Activated CD4-positive, alpha-beta T cell treated with anti-CD3 and anti-CD28 coated beads, Interleukin-2, amount 50 U/mL, for 48 hours (primary cell): Measurements from ENCODE around the gene IGFBP6.

Source experiments
- DNase-seq, 2 experiments: peaks; one replicate each; pipeline ENCODE4 v3.0.0-alpha.2; 2020

The IGFBP6 gene

DNA sequence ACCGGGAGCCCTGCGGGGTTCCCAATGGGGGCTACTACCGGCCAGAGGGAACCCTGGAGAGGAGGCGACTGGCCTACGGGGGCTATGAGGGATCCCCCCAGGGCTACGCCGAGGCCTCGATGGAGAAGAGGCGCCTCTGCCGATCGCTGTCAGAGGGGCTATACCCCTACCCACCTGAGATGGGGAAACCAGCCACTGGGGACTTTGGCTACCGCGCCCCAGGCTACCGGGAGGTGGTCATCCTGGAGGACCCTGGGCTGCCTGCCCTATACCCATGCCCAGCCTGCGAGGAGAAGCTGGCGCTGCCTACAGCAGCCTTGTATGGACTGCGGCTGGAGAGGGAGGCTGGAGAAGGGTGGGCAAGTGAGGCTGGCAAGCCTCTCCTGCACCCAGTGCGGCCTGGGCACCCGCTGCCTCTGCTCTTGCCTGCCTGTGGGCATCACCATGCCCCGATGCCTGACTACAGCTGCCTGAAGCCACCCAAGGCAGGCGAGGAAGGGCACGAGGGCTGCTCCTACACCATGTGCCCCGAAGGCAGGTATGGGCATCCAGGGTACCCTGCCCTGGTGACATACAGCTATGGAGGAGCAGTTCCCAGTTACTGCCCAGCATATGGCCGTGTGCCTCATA is 37.9 kb upstream of the IGFBP6 start:
- no peak for DNase-seq

DNA sequence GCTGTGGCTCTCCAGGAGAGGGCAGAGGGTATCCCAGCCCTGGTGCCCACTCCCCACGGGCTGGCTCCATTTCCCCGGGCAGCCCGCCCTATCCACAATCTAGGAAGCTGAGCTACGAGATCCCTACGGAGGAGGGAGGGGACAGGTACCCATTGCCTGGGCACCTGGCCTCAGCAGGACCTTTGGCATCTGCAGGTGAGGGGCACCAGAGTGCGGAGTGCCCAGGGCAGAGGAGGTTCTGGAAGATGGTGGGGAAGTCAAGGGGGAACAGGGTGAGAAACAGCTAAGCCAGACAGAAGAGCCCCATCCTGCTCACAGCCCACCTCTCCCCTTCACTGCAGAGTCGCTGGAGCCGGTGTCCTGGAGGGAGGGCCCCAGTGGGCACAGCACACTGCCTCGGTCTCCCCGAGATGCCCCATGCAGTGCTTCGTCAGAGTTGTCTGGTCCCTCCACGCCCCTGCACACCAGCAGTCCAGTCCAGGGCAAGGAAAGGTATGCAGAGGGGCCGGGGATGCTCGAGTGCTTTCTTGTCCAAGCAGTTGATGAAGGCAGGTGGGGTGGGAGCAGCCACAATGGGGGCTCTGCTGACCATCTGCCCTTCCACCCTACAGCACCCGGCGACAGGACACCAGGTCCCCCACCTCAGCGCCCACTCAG is 37.3 kb upstream of the IGFBP6 start:
- DNase-seq: no peak

DNA sequence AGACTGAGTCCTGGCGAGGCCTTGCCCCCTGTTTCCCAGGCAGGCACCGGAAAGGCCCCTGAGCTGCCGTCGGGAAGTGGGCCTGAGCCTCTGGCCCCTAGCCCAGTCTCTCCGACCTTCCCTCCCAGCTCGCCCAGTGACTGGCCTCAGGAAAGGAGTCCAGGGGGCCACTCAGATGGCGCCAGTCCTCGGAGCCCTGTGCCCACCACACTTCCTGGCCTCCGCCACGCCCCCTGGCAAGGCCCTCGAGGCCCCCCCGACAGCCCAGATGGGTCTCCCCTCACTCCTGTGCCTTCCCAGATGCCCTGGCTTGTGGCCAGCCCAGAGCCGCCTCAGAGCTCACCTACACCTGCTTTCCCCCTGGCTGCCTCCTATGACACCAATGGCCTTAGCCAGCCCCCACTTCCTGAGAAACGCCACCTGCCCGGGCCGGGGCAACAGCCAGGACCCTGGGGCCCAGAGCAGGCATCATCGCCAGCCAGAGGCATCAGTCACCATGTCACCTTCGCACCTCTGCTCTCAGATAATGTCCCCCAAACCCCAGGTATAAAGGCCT is 36.7 kb upstream of the IGFBP6 start:
- DNase-seq: no peak

DNA sequence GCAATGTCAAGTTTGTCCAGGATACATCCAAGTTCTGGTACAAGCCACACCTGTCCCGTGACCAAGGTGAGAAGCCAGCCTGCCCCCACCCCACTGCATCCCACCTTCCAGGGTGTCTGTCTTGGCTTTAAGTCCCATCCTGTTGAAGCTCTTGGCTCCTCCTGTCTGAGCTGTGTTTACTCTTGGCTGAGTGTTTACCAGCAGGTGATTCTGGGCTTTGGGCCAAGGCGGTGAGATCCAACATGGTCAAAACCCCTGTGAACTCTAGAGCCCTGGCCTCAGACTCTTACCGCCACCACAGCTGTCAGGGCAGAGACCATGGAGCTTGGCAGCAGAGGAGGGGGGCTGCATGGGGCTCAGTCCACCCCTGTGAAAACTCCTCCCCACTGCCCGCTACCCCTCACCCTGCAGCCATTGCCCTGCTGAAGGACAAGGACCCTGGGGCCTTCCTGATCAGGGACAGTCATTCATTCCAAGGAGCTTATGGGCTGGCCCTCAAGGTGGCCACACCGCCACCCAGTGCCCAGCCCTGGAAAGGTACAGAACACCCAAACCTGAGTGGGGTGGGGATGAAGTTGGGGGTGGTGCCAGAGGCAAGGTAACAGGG is 36.0 kb upstream of the IGFBP6 start:
- no peak for DNase-seq

DNA sequence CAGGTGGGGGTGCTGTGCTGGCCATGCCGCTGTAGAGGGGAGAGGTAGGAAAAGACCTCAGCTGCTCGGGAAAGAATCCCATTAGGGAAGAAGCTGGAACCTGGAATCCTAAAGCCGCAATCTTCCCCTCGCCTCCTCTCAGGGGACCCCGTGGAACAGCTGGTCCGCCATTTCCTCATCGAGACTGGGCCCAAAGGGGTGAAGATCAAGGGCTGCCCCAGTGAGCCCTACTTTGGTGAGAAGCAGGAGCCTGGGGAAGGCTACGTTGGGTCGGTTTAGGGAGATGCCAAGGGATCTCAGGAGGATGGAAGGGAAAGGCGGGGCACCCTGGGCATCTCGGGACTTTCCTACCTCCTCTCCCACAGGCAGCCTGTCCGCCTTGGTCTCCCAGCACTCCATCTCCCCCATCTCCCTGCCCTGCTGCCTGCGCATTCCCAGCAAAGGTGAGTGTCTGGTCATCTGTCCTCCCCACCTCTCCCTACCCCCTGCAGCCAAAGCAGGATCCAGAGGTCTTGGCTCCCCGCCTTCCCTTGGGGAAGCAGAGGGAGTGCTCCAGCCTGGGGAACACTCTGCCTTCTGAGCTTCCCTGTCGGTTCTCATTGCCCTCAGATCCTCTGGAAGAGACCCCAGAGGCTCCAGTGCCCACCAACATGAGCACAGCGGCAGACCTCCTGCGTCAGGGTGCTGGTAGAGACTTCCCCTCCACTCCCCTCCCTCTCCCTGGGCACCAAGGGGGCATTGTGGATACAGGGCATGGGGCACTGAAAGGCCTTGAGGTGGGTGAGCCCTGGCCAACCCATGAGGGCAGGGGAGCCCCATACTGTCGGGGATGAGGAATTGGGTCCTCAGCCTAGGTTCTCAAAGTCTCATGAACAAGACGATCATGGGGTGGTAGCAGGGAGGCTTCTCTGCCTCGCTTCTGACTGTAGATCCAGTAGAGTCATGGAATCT is 35.2 kb upstream of the IGFBP6 start:
- DNase-seq: no peak

DNA sequence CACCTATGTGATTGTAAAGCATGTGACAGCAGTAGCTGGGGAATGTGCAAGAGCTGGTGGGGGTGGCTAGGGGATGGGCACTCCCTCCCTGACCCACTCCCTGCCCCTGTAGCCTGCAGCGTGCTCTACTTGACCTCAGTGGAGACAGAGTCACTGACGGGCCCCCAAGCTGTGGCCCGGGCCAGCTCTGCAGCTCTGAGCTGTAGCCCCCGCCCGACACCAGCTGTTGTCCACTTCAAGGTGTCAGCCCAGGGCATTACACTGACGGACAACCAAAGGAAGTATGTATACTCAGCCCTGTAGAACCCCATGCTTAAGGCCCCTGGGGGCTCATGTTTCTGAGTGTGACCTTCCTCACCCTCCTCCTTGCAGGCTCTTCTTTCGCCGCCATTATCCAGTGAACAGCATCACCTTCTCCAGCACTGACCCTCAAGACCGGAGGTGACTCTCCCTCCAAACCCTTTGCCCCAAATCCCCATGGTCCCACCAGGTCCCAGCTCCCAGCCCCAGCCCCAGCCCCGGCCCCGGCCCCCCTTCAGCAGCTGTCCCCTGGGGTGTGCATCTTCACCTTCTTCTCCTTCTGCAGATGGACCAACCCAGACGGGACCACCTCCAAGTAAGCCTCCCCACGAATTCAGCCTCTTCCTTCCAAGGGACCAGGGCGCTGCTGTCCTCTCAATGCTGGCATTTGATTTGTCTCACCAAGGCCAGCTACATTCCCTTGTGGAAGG is 34.3 kb upstream of the IGFBP6 start:
- no peak for DNase-seq

DNA sequence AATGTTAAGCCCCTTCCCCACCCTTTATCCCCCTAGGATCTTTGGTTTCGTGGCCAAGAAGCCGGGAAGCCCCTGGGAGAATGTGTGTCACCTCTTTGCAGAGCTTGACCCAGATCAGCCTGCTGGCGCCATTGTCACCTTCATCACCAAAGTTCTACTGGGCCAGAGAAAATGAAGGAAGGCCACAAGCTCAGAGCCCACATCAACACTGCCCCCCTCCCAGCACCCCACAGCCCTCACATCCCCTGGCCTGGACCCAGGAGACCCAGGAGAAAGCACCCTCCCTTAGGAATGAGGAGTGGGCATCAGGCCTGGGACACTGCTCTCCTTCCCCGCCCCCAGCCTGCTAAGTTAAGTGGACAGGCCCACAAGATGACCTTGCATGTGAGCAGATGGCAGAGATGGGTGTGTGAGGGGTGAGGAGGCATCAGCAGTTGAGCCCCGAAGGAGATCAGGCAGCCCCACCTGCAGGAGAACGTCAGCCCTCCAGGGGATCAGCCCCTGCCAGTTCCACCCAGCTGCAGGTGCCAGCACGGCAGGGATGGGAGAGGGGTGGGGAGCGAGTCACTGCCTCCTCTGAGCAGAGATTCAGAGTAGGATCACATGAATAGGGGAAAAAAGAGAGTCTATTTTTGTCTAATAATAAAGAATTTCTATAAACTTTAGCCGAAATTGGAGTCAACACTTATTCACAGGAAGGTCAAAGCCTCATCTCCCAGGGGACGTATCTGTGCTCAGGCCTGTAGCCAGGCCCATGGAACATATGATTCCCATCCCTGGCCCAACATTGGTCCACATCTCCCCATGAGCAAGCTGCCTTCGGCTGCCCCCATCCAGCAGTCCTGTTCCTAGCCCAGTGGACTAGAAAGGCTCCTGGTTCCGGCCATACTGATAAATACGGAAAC is 33.5 kb upstream of the IGFBP6 start:
- no peak for DNase-seq

DNA sequence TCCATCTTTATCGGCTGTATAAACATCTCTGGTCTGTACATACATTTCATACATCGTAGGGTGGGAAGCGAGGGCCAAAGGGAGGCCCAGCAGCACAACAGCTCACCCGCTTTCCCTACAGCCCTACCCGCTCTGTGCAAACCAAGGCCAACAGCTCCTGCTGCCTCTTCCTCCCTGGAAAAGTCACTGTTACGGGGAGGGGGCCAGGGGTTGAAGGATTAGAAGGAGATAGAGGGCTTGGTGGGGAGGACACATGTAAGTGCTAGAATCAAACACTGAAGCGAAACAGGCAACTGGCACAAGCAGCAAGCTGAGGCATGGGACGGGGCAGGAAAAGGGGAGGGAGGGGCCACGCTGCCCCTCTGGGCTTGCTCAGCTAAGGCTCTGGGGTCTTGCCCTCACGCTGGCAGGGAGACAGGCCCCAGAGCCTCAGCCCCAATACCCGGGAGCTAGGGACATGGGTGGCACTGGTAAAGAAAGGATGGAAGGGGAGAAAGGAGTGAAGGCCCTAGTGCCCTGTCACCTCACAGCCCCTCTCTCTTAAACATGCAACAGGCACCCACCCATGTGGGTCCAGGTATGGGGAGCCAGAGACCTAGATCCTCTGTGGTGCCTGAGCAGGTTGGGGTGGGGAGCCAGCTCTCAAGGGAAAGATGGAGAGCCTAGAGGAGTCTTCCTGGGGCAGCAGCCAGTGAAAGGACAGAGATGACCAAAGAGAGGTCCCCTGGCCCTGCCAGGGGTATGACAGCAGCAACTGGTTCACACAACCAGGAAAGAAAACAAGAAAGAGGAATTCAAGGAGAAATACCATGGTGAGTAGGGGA is 32.6 kb upstream of the IGFBP6 start:
- DNase-seq: no peak

DNA sequence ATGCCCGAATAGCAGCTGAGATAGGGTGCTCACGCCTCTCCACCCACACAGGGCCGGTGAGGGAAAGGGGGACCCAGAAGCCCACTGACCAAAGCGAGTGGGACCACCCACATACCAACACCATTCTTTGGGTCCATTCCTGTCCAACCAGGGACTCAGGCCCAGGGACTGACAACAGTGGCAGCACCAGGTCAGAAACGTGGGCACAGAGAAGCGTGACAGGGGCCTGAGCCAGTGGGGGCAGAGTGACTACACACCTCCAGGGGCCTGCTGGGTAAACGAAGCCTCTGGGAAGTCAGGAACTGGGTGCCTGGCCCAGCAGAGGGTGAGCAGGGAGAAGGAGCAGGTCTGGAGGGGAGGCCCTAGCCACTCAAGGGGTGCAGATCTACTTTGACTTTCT is 32.0 kb upstream of the IGFBP6 start:
- no peak for DNase-seq

DNA sequence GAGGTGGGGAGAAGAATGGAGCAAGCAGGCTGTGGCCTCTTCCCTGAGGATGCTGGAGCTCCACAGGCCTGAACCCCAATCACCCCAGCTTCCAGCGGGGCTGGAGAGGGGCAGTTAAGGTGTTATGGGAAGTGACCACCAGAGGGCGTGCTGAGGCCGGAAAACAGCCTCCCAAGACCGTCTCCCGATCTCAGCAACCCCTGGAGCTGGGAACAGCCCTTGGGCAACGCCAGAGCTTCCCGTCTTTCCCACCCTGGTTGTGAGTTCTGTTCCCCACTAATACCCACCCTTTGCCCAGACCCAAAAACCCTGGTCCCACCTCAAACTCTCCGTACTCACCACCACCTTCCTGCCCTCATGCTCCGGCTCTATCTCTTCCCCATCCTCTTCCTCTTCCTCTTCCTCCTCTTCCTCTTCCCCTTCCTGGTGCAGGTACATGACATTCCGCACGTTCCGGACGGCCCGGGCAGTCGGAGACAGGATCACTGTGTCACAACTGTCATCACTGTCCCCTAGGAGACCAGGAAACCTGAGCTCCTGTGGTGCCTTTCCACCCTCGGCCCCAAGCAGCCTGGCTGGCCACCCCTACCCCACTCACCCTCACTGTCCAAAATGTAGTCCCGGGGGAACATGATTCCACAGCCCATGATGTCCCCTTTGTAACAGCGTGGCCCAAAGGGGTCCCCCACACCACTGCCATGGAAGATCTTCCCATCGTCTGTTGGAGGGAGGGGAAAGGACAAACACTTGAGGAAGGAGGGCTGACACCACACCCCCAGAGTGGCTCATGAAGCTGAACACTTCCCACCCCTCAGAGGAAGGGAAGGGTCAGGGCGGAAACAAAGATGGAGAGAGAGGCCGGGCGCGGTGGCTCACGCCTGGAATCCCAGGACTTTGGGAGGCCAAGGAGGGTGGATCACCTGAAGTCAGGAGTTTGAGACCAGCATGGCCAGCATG is 31.2 kb upstream of the IGFBP6 start:
- DNase-seq: peak; percentile 77 to 81

DNA sequence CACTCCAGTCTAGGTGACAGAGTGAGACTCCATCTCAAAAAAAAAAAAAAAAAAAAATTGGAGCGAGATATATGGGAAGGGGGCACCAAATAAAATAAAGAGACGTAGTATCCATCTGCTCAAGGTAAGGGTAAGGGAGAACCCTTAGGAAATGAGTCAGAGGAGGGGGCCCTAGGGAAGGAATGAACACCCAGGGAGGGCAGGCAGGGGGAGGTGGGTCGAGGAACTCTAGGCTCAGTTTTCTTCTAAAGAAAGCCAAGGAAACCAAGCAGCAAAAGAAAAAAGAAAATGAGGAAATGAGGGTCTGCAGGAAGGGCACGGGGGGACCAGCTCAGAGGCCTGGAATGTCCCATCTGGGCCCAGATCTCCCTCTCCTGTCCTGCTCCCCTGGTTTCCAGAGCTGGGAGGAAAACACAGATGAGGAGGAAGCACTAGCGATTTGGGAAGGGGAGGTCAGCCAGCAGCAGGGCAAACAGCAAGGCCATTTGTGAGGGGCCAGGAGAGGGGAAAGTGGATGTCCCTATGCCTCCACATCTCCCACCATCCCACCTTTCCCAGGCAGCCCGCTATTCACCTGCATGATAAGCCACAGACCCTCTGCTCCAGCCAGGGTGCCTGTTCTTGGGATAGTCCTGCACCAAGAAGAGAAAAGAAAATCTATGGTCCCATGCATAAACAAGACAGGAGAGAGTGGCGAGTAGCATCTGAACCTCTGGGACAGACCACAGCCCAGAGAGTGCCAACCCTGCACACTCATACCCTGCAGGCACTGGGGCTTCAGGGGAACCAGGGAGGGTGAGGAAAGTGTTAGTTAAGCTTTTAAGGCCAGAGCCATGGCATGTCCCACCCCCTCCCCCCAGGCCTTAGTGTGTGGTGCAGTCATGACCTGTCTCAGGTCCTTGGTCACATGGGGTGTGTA is 30.1 kb upstream of the IGFBP6 start:
- no peak for DNase-seq

DNA sequence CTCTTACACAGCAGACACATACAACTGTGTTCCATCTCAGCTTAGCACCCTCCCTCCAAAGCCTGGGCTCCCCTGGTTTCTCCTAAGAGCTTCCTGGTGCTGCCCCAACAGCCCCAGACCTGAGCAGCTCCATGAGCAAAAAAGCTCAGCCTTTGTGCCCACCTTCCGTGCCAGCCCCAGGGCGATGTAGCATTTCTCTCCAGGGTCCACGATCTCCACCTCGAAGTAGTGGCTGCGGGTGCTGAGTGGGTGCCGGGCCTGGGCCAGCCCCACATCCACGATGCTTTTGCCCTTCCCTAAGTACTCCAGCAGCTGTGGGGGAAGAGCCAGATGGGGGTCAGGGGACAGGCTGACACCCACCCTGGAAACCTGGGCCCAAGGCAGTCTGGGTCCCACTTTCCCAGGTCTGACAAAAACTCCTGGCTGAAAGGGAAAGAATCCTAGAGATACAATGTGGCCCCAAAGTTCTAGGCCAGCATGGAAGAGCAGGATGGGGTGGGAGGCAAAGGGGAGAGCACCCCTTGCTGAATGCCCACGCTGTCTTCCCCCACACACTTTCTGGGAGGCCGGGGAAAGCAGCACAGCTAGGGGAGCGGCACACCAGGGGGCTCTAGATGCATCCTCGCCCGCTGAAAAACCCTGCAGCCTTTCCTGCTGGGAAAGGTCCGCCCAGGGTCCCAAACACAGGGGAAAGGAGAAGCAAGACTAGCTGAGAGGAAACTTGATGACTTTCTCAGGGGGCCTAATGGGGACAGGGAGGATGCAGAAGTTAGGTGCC is 29.3 kb upstream of the IGFBP6 start:
- DNase-seq: no peak

DNA sequence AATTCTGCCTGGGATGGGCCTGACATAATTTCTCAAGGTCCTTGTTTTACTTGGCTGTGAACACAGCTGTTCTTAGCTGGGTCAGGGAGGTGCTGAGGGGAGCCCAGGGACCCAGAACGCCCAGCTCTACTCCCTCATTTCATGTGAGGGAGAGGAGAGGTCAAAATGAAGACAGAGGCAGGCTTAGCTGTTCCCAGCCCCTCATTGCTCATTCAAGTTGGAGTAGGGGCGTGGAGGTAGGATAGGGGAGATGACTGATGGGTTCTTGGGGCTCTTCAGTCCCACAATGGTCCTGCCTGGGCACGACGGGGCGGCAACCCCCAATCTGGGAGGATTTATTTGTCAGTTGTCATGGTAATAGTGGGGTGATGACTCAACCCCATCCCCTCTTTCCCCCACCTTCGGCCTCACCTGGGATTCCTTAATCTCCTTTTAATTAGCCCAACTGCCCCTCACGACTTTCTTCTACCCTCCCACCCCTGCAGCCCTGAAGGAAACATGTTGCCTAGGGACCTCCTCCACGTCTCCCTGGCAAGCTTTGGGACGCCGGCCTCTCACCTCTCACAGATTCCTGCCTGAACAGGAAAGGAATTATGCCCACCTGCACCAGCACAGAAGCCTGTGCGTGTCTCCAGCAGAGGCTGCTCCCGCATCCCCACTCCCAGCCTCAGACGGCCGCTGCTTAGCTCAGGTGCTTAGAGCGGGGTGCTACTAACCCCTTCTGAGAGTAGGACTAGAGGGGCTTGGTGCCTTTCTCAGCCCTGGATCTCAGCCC is 28.5 kb upstream of the IGFBP6 start:
- DNase-seq: no peak

DNA sequence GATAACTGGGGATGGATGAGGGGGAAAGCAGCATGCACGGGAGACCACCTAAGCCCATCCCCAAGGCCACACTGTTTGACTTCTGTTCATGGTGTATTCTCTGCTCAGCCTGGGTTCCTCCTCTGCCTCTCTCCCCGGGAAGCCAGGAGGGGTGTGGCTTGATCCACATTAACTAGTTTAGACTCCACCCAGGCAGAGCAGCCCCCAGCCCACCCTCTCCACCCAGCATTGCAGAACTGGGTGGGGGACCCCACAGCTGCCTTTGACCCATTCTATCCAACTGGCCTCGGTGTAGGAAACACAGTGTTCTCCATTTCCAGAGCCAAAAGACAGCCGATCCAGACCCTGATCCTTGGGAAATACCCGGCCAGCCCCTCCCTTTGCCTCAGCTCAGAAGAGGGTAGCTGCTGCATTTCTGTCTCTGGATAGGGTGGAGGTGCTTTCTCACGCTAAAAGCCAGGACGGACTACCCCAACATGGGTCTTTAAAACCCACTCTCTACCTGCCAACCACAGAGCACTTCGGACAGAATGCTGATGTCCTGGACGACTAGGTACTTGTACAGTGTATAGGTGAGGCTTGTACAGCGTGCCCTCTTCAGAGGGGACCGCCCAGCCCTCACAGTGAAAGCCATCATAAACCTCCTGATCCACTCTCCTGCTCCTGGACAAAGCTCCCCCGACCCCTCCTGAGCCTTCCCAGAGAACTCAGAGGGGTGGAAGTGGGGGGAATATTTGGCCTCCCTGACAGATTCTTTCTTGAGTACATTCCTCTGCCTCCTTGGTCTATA is 27.7 kb upstream of the IGFBP6 start:
- DNase-seq: no peak

DNA sequence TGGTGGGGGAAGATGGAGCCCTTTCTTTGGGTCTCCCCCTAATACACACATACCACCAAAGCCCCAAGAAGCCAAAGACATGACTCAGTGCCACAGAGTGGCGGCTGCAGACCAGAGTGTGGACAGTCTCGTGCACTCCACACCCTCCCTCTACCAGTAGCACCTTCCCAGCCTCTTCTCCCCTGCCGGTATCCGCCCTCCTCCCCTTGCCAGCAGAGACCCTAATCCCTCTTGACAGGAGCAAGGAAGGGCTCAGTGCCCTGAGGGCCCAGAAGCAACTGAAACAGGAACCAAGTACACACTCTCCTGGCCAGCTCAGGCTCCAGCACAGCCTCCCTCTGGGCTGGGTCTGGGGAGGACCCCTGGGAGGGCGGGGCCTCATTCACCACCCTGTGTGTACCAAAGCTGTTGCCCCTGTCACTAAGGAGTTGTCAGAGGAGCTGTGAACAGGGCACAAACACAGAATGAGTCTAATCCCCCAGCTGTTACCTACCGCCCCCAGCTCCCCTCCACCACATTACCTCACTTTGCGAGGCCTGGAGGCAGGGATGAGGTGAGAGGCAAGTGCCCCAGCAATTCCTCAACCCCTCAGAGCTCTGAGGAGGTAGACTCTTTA is 26.5 kb upstream of the IGFBP6 start:
- DNase-seq: no peak
